Right ventricle myocardium superior (tissue), 1 donor: ENCODE measurements around the gene SEC62. TPM values are rescaled to one million over a fixed set of nuclear protein-coding genes. Genes with fewer than 3 reads are reported as not detected.

Experiments used
- ATAC-seq: fragments of 200-7000 bp; cut with Tn5 transposase; one replicate; pipeline ENCODE4 v1.9.1; 2020; ENCODE audit warnings: mild to moderate bottlenecking; ENCODE audit not compliant: poor library complexity
- DNase-seq: peaks from one replicate; pipeline ENCODE4 v3.0.0-alpha.2; 2020
- intact Hi-C: fragments of 100-400 bp; cut with DNase I; formaldehyde crosslinking; loops from one replicate; pipeline ENCODE4 v1.11.2; 2022
- total RNA-seq: library from RNA; stranded (reverse); fragmentation: NEBNext Ultra II Directional; extraction: Animal tissue kit (Norgen Biotek cat#: 25700); gene quantifications from one replicate; pipeline ENCODE4 v1.2.1, GENCODE V29; 2021
- donor health status: DM: no; HTN: yes; CAD: no; lungs with severe emphysema.

The SEC62 gene
- total RNA-seq, 1 donor from 2014 or later: 85.4 TPM

GRCh38 chr3:169964176-169964575 is 2.4 kb upstream of the SEC62 start:
- no peak for ATAC-seq

GRCh38 chr3:169965562-169966427 is 812 bp upstream of the SEC62 start:
- DNase-seq (no peak), ATAC-seq (peak; percentile 2)
- intact Hi-C loops: loop anchor here (5.0 to 10.0 kb wide), 2 partner anchors 103 to 191 kb away; partner anchors contain the start of gene MYNN

More at GRCh38 chr3:169964176-169964575, 2.4 kb upstream of the SEC62 start:
- intact Hi-C loops: loop anchor here (10.0 kb wide), 1 partner anchor 189 kb away; the partner anchor contains the start of gene MYNN
- no peak for DNase-seq

GRCh38 chr3:169966951-169967915 is 626 bp downstream of the SEC62 start:
- ATAC-seq (peak; percentile 85), DNase-seq (peak; percentile 74)

GRCh38 chr3:169968224-169968885 is 1.7 kb downstream of the SEC62 start:
- intact Hi-C loops: loop anchor here (5.0 to 10.0 kb wide), 2 partner anchors 106 to 194 kb away; partner anchors contain the start of gene MYNN
- no peak for DNase-seq
- ATAC-seq: no peak

More at GRCh38 chr3:169966951-169967915, 626 bp downstream of the SEC62 start:
- intact Hi-C loops: loop anchor here (5.0 to 10.0 kb wide), 2 partner anchors 105 to 192 kb away; partner anchors contain the start of gene MYNN

GRCh38 chr3:169969174-169970095 is 2.8 kb downstream of the SEC62 start:
- no peak for ATAC-seq
- no peak for DNase-seq
- intact Hi-C loops: loop anchor here (5.0 to 10.0 kb wide), 2 partner anchors 107 to 195 kb away; partner anchors contain the start of gene MYNN

GRCh38 chr3:169970847-169971246 is 4.2 kb downstream of the SEC62 start:
- no peak for ATAC-seq
- intact Hi-C loops: no loop called here
- no peak for DNase-seq

GRCh38 chr3:169971522-169971921 is 4.9 kb downstream of the SEC62 start:
- ATAC-seq: no peak
- no peak for DNase-seq
- intact Hi-C loops: no loop called here

GRCh38 chr3:169980055-169980454 is 13.4 kb downstream of the SEC62 start:
- no peak for DNase-seq

GRCh38 chr3:169984292-169984691 is 17.7 kb downstream of the SEC62 start:
- intact Hi-C loops: loop anchor here (10.0 kb wide), 1 partner anchor 189 kb away; no protein-coding TSS in a partner anchor
- ATAC-seq: no peak
- DNase-seq: no peak

More at GRCh38 chr3:169980055-169980454, 13.4 kb downstream of the SEC62 start:
- intact Hi-C loops: loop anchor here (10.0 kb wide), 1 partner anchor 185 kb away; no protein-coding TSS in a partner anchor
- ATAC-seq: no peak

- intact Hi-C loops: no loop called here
- ATAC-seq: no peak
- no peak for DNase-seq
Measured at GRCh38 chr3:169990431-169990830, 23.8 kb downstream of the SEC62 start.

GRCh38 chr3:169992156-169992555 is 25.5 kb downstream of the SEC62 start:
- intact Hi-C loops: no loop called here
- DNase-seq (no peak), ATAC-seq (peak; percentile 79)

GRCh38 chr3:169992781-169993180 is 26.2 kb downstream of the SEC62 start:
- intact Hi-C loops: no loop called here
- no peak for DNase-seq
- ATAC-seq: no peak

- intact Hi-C loops: no loop called here
- no peak for ATAC-seq
- no peak for DNase-seq
Measured at GRCh38 chr3:169993761-169994160, 27.2 kb downstream of the SEC62 start.

GRCh38 chr3:169996063-169996462 is 29.5 kb downstream of the SEC62 start:
- DNase-seq: no peak
- intact Hi-C loops: no loop called here
- no peak for ATAC-seq

GRCh38 chr3:169998668-169999131 is 32.1 kb downstream of the SEC62 start:
- ATAC-seq (no peak), DNase-seq (no peak)
- intact Hi-C loops: no loop called here

GRCh38 chr3:169999433-169999832 is 32.8 kb downstream of the SEC62 start:
- DNase-seq: no peak

GRCh38 chr3:170000051-170000450 is 33.4 kb downstream of the SEC62 start:
- intact Hi-C loops: no loop called here

More at GRCh38 chr3:169999433-169999832, 32.8 kb downstream of the SEC62 start:
- ATAC-seq: no peak
- intact Hi-C loops: no loop called here

More at GRCh38 chr3:170000051-170000450, 33.4 kb downstream of the SEC62 start:
- no peak for ATAC-seq
- no peak for DNase-seq
